ENCODE results near the gene WSCD1. TPM values are rescaled to one million over a fixed set of nuclear protein-coding genes. Genes with fewer than 3 reads are reported as not detected.

WSCD1 gene
- total RNA-seq, 1 donor from 2014 or later, result 4.2 TPM

DNA sequence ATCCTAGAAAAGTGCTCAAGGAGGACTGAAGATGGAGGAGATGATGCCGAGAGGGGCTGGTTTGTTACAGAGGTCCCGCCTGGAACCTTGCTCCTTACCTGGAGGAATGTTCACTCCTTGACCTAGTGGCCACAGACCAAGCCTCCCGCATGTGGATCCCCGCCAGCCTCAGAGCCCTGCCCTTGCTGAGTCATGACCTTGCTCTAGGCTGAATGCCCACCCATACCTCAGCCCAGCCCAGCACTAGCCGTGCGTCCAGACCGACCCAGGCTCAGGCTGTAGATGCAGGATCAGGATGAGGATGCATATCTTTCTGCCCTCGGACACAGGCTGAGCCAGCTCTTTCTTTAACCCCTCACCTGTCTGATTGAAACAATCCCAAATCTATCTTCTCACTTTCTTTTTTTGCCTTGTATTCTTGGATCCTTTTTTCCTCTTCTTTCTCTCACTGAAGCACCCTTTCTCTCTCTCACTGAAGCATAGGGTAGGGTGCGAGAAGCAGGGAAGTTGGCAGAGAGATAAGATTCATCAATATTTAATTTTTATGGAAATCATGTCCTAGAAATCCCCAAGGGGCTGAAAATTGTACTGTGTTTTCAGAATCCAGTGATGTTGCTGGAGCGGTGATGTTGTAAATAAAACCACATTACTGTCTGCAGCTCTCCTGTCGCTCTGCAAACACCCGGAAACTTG, 34.9 kb downstream of the WSCD1 start:
- Mint-ChIP-seq H3K27me3 (ENCODE audit: low read depth) (peaks cover 8% of the 10 kb centered on the region), H3K4me3 (ENCODE audit: unreplicated experiment) (no peak overlapping the region)

DNA sequence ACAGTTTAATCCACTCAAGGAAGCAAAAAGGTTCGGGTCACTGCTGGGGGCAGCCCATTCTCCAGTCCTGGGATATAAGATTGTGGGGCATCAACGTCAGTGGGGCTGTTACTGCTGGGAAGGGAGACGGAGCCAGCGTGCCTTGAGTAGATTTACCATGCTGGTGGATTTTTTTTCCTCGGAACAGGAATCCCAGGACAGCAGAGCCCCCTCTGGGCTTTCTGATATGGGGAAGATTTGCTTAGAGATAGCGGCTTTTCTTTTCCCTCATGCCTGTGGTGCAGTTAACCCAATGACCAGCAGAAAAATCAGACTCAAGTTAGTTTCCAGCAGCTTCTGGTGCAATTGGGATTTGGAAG, 35.4 kb downstream of the WSCD1 start:
- no peaks in the 10 kb centered on the region for H3K9me3 Mint-ChIP-seq (ENCODE audit: low read depth)
- H3K27me3 Mint-ChIP-seq (ENCODE audit: low read depth), result peaks cover 6% of the 10 kb centered on the region
- H3K27ac Mint-ChIP-seq (ENCODE audit: unreplicated experiment), result no peak overlapping the region
- H3K36me3 Mint-ChIP-seq (ENCODE audit: low read depth), result peaks cover 2% of the 10 kb centered on the region
- H3K4me1 Mint-ChIP-seq (ENCODE audit: low read depth), result no peaks in the 10 kb centered on the region
- TF ChIP-seq, protein P1, sequence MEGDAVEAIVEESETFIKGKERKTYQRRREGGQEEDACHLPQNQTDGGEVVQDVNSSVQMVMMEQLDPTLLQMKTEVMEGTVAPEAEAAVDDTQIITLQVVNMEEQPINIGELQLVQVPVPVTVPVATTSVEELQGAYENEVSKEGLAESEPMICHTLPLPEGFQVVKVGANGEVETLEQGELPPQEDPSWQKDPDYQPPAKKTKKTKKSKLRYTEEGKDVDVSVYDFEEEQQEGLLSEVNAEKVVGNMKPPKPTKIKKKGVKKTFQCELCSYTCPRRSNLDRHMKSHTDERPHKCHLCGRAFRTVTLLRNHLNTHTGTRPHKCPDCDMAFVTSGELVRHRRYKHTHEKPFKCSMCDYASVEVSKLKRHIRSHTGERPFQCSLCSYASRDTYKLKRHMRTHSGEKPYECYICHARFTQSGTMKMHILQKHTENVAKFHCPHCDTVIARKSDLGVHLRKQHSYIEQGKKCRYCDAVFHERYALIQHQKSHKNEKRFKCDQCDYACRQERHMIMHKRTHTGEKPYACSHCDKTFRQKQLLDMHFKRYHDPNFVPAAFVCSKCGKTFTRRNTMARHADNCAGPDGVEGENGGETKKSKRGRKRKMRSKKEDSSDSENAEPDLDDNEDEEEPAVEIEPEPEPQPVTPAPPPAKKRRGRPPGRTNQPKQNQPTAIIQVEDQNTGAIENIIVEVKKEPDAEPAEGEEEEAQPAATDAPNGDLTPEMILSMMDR (IDR thresholded peaks at IDR 0.05), result no peak
- DNase-seq (ENCODE audit: low spot score), result no peak
- no peak overlapping the region for H3K4me3 Mint-ChIP-seq (ENCODE audit: unreplicated experiment)

More for the DNA sequence above, 34.9 kb downstream of the WSCD1 start:
- Mint-ChIP-seq H3K9me3 (ENCODE audit: low read depth) (no peaks in the 10 kb centered on the region), H3K36me3 (ENCODE audit: low read depth) (peaks cover 2% of the 10 kb centered on the region), H3K27ac (ENCODE audit: unreplicated experiment) (no peak overlapping the region), H3K4me1 (ENCODE audit: low read depth) (no peaks in the 10 kb centered on the region)
- no peak for DNase-seq (ENCODE audit: low spot score)
- TF ChIP-seq, protein P1 (IDR thresholded peaks at IDR 0.05), result no peak

DNA sequence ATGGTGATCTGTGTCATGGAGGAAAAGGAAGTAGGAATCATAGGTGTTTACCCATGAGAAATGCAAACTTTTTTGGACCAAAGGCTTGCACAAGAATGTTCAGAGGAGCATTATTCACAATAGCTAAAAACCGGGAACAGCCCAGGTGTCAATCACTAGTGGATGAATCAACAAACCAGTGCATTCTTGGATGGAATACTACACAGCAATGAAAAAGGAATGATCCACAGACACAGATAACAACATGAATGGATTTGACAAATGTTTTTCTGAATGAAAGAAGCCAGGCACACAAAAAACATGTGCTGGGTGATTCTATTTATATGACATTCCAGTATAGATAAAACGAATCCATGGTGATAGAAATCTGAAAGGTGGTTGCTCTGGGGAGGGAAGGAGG, 36.0 kb downstream of the WSCD1 start:
- DNase-seq (ENCODE audit: low spot score), result no peak
- peaks cover 2% of the 10 kb centered on the region for H3K36me3 Mint-ChIP-seq (ENCODE audit: low read depth)
- H3K9me3 Mint-ChIP-seq (ENCODE audit: low read depth), result no peaks in the 10 kb centered on the region
- H3K4me1 Mint-ChIP-seq (ENCODE audit: low read depth), result no peaks in the 10 kb centered on the region
- no peak overlapping the region for H3K27ac Mint-ChIP-seq (ENCODE audit: unreplicated experiment)
- TF ChIP-seq, protein P1 (IDR thresholded peaks at IDR 0.05), result no peak
- H3K27me3 Mint-ChIP-seq (ENCODE audit: low read depth), result peaks cover 4% of the 10 kb centered on the region
- H3K4me3 Mint-ChIP-seq (ENCODE audit: unreplicated experiment), result no peak overlapping the region

DNA sequence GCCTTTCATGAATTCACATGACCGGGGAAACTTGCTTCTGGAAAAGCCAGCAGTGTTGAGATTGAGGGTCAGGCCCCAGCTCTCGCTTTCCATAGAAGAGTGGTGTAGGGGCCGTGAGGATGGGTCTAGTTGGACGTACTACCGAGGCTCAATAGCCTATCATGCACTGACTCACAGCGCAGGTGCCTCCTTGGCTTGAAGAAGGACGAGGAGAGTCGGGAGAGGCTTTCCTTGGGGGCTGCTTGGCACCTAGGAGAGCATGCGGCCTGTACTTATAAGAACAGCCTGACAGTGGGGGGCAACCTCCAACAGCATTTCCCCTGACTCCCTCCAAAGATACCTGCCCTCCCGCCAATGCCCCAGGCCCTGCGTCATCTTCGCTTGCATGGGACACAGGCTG, 37.6 kb downstream of the WSCD1 start:
- TF ChIP-seq, protein P1 (IDR thresholded peaks at IDR 0.05), result no peak
- Mint-ChIP-seq H3K27me3 (ENCODE audit: low read depth) (no peaks in the 10 kb centered on the region), H3K9me3 (ENCODE audit: low read depth) (peaks cover 2% of the 10 kb centered on the region), H3K4me3 (ENCODE audit: unreplicated experiment) (no peak overlapping the region), H3K4me1 (ENCODE audit: low read depth) (no peaks in the 10 kb centered on the region), H3K27ac (ENCODE audit: unreplicated experiment) (no peak overlapping the region), H3K36me3 (ENCODE audit: low read depth) (no peaks in the 10 kb centered on the region)
- DNase-seq (ENCODE audit: low spot score), result no peak

DNA sequence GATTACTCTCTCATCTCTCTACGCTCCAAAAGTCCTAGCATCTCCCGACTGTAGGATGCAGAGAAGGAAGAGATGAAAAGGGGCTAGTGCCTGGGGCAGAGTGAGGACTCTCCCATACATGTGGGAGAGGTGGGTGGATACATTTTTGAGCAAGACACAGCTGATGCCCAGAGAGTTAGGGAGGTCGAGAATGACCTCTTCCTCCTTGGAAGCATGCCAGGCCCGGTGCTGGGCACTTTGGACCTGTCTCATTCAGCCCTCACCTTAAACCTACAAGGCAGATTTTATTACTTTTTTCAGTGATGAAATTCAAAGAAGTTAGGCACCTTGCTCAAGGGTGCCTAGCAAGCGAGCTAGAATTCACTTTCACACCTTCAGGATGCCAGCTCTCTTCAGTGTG, 38.2 kb downstream of the WSCD1 start:
- no peaks in the 10 kb centered on the region for H3K27me3 Mint-ChIP-seq (ENCODE audit: low read depth)
- no peak for DNase-seq (ENCODE audit: low spot score)
- no peak overlapping the region for H3K4me3 Mint-ChIP-seq (ENCODE audit: unreplicated experiment)
- no peaks in the 10 kb centered on the region for H3K4me1 Mint-ChIP-seq (ENCODE audit: low read depth)
- no peak overlapping the region for H3K27ac Mint-ChIP-seq (ENCODE audit: unreplicated experiment)
- H3K36me3 Mint-ChIP-seq (ENCODE audit: low read depth), result no peaks in the 10 kb centered on the region
- TF ChIP-seq, protein P1 (IDR thresholded peaks at IDR 0.05), result no peak
- H3K9me3 Mint-ChIP-seq (ENCODE audit: low read depth), result peaks cover 5% of the 10 kb centered on the region

Data from chondrocyte (in vitro differentiated cells).